Panc1 (cell line): Measurements from ENCODE around the gene MUC3A. TPM values are rescaled to one million over a fixed set of nuclear protein-coding genes. Genes with fewer than 3 reads are reported as not detected.
"Not testable (repeated sequence)": the region's sequence is repeated elsewhere in the genome, so short reads cannot be mapped to it uniquely, and the experiment has no call there.

Source experiments
- ATAC-seq: fragments of 200-7000 bp; cut with Tn5 transposase; 2 replicates; pipeline ENCODE4 v1.9.1; 2020; ENCODE audit warnings: mild to moderate bottlenecking, moderate library complexity
- BruUV-seq: library from RNA; stranded (reverse); fragments of 400-500 nt; replicated peaks from 2 replicates; lab custom pipeline; 2021; lab: Mats Ljungman, UMichigan
- CTCF ChIA-PET: fragments of 300-600 bp; sonication (Branson Sonifier 250); formaldehyde crosslinking; loops from one replicate; lab custom pipeline; 2022; ENCODE audit warnings: antibody characterized with exemption; lab: Charles Lee
- POLR2A ChIA-PET: fragments of 300-600 bp; sonication (Branson Sonifier 250); formaldehyde crosslinking; loops from one replicate; lab custom pipeline; 2022; ENCODE audit warnings: antibody characterized with exemption; lab: Charles Lee
- DNase-seq: peaks from one replicate; pipeline ENCODE4 v3.0.0-alpha.2; 2010; ENCODE audit warnings: low read depth, low spot score
- H3K27ac ChIP-seq: 2 replicates; pipeline ENCODE4 v1.5.1; 2011; ENCODE audit warnings: mild to moderate bottlenecking, low read length, inconsistent platforms
- H3K27me3 ChIP-seq: fragments of 200-500 bp; sonication (Bioruptor generic); 2 replicates; pipeline ENCODE4 v1.6.0; 2014; ENCODE audit warnings: low read length, inconsistent platforms; ENCODE audit not compliant: control insufficient read depth, insufficient read depth
- H3K36me3 ChIP-seq: fragments of 200-500 bp; sonication (Bioruptor generic); 2 replicates; pipeline ENCODE4 v1.5.1; 2014; ENCODE audit warnings: inconsistent platforms, mild to moderate bottlenecking, low read length, moderate library complexity; ENCODE audit not compliant: control insufficient read depth, insufficient read depth
- H3K4me1 ChIP-seq: 2 replicates; pipeline ENCODE4 v1.5.1; 2011; ENCODE audit warnings: inconsistent platforms, mild to moderate bottlenecking, low read length, moderate library complexity; ENCODE audit not compliant: control insufficient read depth, insufficient read depth
- H3K4me3 ChIP-seq, 2 experiments: 2 replicates each; pipeline ENCODE4 v1.5.1; 2011 to 2012; ENCODE audit warnings: low read depth in 2 of 2, low read length in 2 of 2, mild to moderate bottlenecking in 2 of 2, inconsistent platforms in 1 of 2, moderate library complexity in 1 of 2
- H3K9me3 ChIP-seq: fragments of 200-500 bp; sonication (Bioruptor generic); 2 replicates; pipeline ENCODE4 v1.5.1; 2014; ENCODE audit warnings: low read depth, mild to moderate bottlenecking, inconsistent platforms, low read length, moderate library complexity; ENCODE audit not compliant: control insufficient read depth, insufficient read depth
- CTCF ChIP-seq: fragments of 450-650 bp; IDR thresholded peaks from 2 replicates; pipeline ENCODE4 v1.5.1; 2017; ENCODE audit warnings: mild to moderate bottlenecking
- POLR2AphosphoS5 ChIP-seq: IDR thresholded peaks from 2 replicates; pipeline ENCODE4 v1.6.1; 2012; ENCODE audit warnings: mild to moderate bottlenecking, low read depth, low read length, moderate library complexity
- REST ChIP-seq, 2 experiments: IDR thresholded peaks; 2 replicates each; pipeline ENCODE4 v1.6.1; 2011 to 2012; ENCODE audit warnings: low read depth in 2 of 2, control low read depth in 1 of 2, low read length in 1 of 2, mild to moderate bottlenecking in 1 of 2, moderate library complexity in 1 of 2; ENCODE audit not compliant: insufficient read depth in 1 of 2
- SIN3A ChIP-seq: IDR thresholded peaks from 2 replicates; pipeline ENCODE4 v1.6.1; 2012; ENCODE audit warnings: low read depth, mild to moderate bottlenecking, low read length, moderate library complexity, borderline replicate concordance; ENCODE audit not compliant: insufficient read depth
- TCF7L2 ChIP-seq: IDR thresholded peaks from 2 replicates; pipeline ENCODE4 v1.6.1; 2011; ENCODE audit warnings: mild to moderate bottlenecking, low read depth, low read length, inconsistent platforms
- in situ Hi-C: cut with HindIII; loops from 2 replicates; pipeline ENCODE4 v1.10.0; 2016; ENCODE audit warnings: low sequenced_read_pairs, low pct_unique_long_range_greater_than_20kb
- intact Hi-C: fragments of 100-400 bp; cut with micrococcal nuclease; formaldehyde crosslinking; loops from one replicate; pipeline ENCODE4 v1.10.0; 2022; ENCODE audit not compliant: unreplicated experiment
- total RNA-seq: library from RNA; stranded (reverse); gene quantifications from one replicate; pipeline ENCODE4 v1.2.1, GENCODE V29; 2021; ENCODE audit not compliant: unreplicated experiment

MUC3A gene
- total RNA-seq, 1 experiment from 2014 or later: 24.7 TPM

- Histone ChIP-seq H3K27me3 (no peaks in the 10 kb centered on the region), H3K9me3 (no peaks in the 10 kb centered on the region), H3K36me3 (no peaks in the 10 kb centered on the region), H3K27ac (no peak overlapping the region), H3K4me1 (no peaks in the 10 kb centered on the region), H3K4me3 (no peak overlapping the region)
- in situ Hi-C loops: no loop called here
- ATAC-seq: no peak
- DNase-seq: no peak
- POLR2A ChIA-PET: interaction anchor here (0.7 kb wide), 1 partner anchor 15 kb away, joined by 6 read pairs; no protein-coding TSS in a partner anchor
- TF ChIP-seq POLR2AphosphoS5 (no peak), REST (IDR thresholded peaks at IDR 0.05; ENCODE audit: insufficient read depth in 1 of 2, low read depth in 2 of 2, low read length in 1 of 2) (no peak), TCF7L2 (no peak), SIN3A (no peak)
- CTCF ChIA-PET: interaction anchor here (0.7 kb wide), 1 partner anchor 63 kb away, joined by 3 read pairs; no protein-coding TSS in a partner anchor
- intact Hi-C loops: no loop called here
- no TSS peak for BruUV-seq
Measured at GRCh38 chr7:100902638-100903037, 46.7 kb upstream of the MUC3A start.

- H3K36me3 ChIP-seq: no peaks in the 10 kb centered on the region
- no peak for TF ChIP-seq REST (IDR thresholded peaks at IDR 0.05; ENCODE audit: insufficient read depth in 1 of 2, low read depth in 2 of 2, low read length in 1 of 2)
- no peak for TF ChIP-seq SIN3A
- no peak for TF ChIP-seq CTCF
- TF ChIP-seq TCF7L2: no peak
- no peak for TF ChIP-seq POLR2AphosphoS5
- no peaks in the 10 kb centered on the region for H3K9me3 ChIP-seq
- POLR2A ChIA-PET: interaction anchor here (0.6 kb wide), 1 partner anchor 11 kb away, joined by 4 read pairs; no protein-coding TSS in a partner anchor
- H3K27ac ChIP-seq: no peak overlapping the region
- no peak overlapping the region for H3K4me3 ChIP-seq
- DNase-seq (no peak), ATAC-seq (no peak)
- no peaks in the 10 kb centered on the region for H3K4me1 ChIP-seq
- intact Hi-C loops (no loop called here), in situ Hi-C loops (no loop called here)
- CTCF ChIA-PET: interaction anchor here (0.6 kb wide), 1 partner anchor 65 kb away, joined by 4 read pairs; no protein-coding TSS in a partner anchor
- BruUV-seq: no TSS peak
- no peaks in the 10 kb centered on the region for H3K27me3 ChIP-seq
Measured at GRCh38 chr7:100908512-100908911, 40.8 kb upstream of the MUC3A start.

GRCh38 chr7:100910443-100910842, 38.9 kb upstream of the MUC3A start:
- H3K4me3 ChIP-seq, in situ Hi-C loops, H3K36me3 ChIP-seq, ATAC-seq, H3K9me3 ChIP-seq, BruUV-seq, DNase-seq, intact Hi-C loops, H3K27me3 ChIP-seq, H3K27ac ChIP-seq, H3K4me1 ChIP-seq: not testable (repeated sequence)
- ChIA-PET CTCF (interaction anchor here (0.6 to 0.7 kb wide), 2 partner anchors 53 to 167 kb away, joined by 6 to 10 read pairs; no protein-coding TSS in a partner anchor), POLR2A (interaction anchor here (0.6 kb wide), 1 partner anchor 117 kb away, joined by 5 read pairs; no protein-coding TSS in a partner anchor)
